Measurements from ENCODE around the gene KIAA1614.

Gene KIAA1614

DNA sequence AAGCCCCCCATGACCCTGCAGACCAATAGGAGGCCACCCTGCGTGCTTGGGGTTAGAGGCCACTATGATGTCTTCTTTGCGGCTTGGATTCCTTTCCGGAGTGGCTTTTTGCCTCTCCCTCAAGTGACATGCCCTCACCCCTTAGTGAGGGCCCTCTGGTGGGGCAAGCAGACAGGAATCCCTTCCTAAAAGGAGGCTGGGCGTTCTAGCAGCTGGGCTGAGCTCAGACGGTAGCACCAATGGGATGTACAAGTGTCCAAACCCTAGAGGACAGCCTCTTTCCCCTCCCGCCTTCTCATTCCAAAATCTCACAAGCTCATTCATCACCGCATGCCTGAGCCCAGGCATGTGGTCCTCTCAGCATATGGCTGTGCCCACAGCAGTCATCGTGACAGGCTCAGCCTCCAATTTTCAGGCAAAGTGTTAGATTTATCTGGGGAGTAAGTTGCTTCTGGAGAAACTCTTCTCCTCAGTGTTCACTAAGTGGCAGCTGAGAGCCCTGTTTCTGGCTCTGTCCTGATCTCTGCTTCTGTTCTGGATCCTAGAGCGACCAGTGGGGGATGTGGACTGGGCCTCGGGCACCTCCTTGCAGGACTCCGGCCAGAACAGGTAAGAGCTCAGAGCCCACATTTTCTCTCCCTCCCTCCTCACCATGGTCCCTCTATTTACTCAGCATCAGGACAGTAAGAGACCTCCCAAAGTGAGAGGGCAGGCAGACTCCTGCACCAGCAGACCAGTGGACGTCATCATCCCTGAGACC lies 4.8 kb downstream of the KIAA1614 start:
- DNase-seq (no peak), ATAC-seq (no peak)
- Mint-ChIP-seq H3K36me3 (ENCODE audit: low read depth) (no peaks in the 10 kb centered on the region), H3K4me3 (no peak overlapping the region), H3K4me1 (peaks cover 5% of the 10 kb centered on the region), H3K9me3 (no peaks in the 10 kb centered on the region), H3K27me3 (peaks cover 19% of the 10 kb centered on the region), H3K27ac (no peak overlapping the region)

DNA sequence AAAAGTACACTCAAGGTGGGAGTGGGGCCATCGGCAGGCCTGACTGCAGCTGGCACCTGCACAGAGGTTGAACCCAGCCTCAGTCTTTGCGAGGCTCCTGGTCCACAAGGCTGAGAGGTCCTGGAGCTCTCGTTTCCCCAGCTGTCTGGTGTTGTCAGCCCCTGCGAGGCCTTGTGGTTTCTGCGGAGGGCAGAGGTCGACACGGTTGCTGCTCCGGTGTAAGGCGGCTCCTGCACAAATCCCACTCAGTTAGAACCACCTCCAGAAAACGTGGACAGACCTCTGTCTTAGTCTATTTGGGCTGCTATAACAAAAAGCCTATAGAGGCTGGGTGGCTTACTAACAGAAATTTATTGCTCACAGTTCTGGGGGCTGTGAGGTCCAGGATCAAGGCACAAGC lies 5.8 kb downstream of the KIAA1614 start:
- no peak for ATAC-seq
- Mint-ChIP-seq H3K27ac (no peak overlapping the region), H3K4me3 (no peak overlapping the region), H3K9me3 (no peaks in the 10 kb centered on the region), H3K36me3 (ENCODE audit: low read depth) (no peaks in the 10 kb centered on the region), H3K27me3 (peaks cover 16% of the 10 kb centered on the region), H3K4me1 (peaks cover 2% of the 10 kb centered on the region)
- DNase-seq, result no peak

- DNase-seq, result no peak
- no peaks in the 10 kb centered on the region for H3K9me3 Mint-ChIP-seq
- H3K27me3 Mint-ChIP-seq, result peaks cover 9% of the 10 kb centered on the region
- no peak overlapping the region for H3K4me3 Mint-ChIP-seq
- no peaks in the 10 kb centered on the region for H3K4me1 Mint-ChIP-seq
- H3K36me3 Mint-ChIP-seq (ENCODE audit: low read depth), result no peaks in the 10 kb centered on the region
- H3K27ac Mint-ChIP-seq, result no peak overlapping the region
- no peak for ATAC-seq
Measured at GRCh38 chr1:180919183-180919700, 6.5 kb downstream of the KIAA1614 start.

DNA sequence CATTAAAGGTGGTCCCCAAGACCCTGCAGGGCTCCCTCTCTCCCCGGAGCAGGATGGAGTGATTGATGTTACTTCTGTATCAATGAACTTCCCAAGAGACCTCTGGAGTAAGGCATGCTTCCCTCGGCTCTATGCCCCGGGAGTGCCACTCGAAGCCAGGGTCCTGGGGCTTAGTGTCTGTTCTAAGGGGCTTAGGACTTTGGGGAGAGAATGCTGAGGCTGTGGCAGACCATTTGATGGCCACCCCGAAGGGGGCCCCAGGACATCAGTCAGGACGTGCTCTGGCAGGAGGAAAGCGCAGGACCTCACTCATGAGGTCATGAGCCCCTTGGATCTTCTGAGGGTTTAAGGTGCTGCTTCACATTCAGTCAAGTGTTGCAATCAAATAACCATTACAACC lies 7.5 kb downstream of the KIAA1614 start:
- no peaks in the 10 kb centered on the region for H3K4me1 Mint-ChIP-seq
- no peak for DNase-seq
- no peak overlapping the region for H3K27ac Mint-ChIP-seq
- no peaks in the 10 kb centered on the region for H3K36me3 Mint-ChIP-seq (ENCODE audit: low read depth)
- H3K27me3 Mint-ChIP-seq, result peaks cover 4% of the 10 kb centered on the region
- H3K4me3 Mint-ChIP-seq, result no peak overlapping the region
- H3K9me3 Mint-ChIP-seq, result no peaks in the 10 kb centered on the region
- no peak for ATAC-seq

DNA sequence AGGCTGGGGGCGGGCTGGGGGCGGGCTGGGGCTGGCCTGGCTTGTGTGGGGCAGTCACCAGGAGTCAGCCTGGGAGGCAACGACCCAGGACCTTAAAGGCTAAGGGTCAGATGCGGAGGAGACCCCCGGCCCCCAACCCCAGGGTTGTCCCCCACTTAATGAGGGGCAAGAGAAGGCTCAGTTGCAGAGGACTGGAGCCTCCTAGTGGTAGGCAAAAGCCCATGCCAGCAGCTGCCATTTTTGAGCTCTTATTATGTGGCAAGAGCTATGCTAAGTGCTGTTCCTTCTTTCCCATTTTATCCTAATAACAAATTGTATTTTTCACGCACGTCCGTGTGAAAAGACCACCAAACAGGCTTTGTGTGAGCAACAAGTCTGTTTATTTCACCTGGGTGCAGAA lies 8.0 kb downstream of the KIAA1614 start:
- H3K36me3 Mint-ChIP-seq (ENCODE audit: low read depth), result no peaks in the 10 kb centered on the region
- no peaks in the 10 kb centered on the region for H3K9me3 Mint-ChIP-seq
- H3K4me3 Mint-ChIP-seq, result no peak overlapping the region
- DNase-seq, result no peak
- H3K27ac Mint-ChIP-seq, result no peak overlapping the region
- no peak for ATAC-seq
- H3K27me3 Mint-ChIP-seq, result no peaks in the 10 kb centered on the region
- H3K4me1 Mint-ChIP-seq, result no peaks in the 10 kb centered on the region

- Mint-ChIP-seq H3K9me3 (no peaks in the 10 kb centered on the region), H3K4me1 (no peaks in the 10 kb centered on the region), H3K4me3 (no peak overlapping the region), H3K27me3 (no peaks in the 10 kb centered on the region), H3K36me3 (ENCODE audit: low read depth) (no peaks in the 10 kb centered on the region), H3K27ac (no peak overlapping the region)
- ATAC-seq (no peak), DNase-seq (no peak)
Measured at GRCh38 chr1:180921386-180921785, 8.7 kb downstream of the KIAA1614 start.

- no peaks in the 10 kb centered on the region for H3K9me3 Mint-ChIP-seq
- no peaks in the 10 kb centered on the region for H3K27me3 Mint-ChIP-seq
- no peak for DNase-seq
Measured at GRCh38 chr1:180921891-180922630, 9.4 kb downstream of the KIAA1614 start.

DNA sequence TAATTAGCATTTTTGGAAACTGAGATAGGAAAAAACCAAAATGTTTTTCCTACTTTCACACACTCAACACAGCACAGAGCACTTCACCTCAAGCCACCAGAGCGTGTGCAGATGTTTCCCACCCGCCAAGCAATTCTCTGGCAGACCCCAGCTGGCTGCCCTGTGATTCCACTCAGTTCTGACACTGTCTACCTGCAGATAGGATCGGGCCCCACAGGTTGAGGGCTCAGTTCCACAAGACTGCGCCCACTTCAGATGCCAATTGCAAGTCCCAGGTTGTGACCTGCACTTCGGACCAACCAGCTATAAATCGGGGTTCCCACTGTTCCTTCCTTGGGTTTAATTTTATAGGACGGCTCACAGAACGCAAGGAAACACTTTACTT lies 9.9 kb downstream of the KIAA1614 start:
- no peak for DNase-seq
- Mint-ChIP-seq H3K4me1 (no peaks in the 10 kb centered on the region), H3K36me3 (ENCODE audit: low read depth) (no peaks in the 10 kb centered on the region), H3K4me3 (no peak overlapping the region), H3K27me3 (no peaks in the 10 kb centered on the region), H3K27ac (no peak overlapping the region), H3K9me3 (no peaks in the 10 kb centered on the region)
- ATAC-seq, result no peak

More at GRCh38 chr1:180921891-180922630, 9.4 kb downstream of the KIAA1614 start:
- Mint-ChIP-seq H3K4me3 (no peak overlapping the region), H3K36me3 (ENCODE audit: low read depth) (no peaks in the 10 kb centered on the region), H3K27ac (no peak overlapping the region), H3K4me1 (no peaks in the 10 kb centered on the region)
- ATAC-seq, result no peak

DNA sequence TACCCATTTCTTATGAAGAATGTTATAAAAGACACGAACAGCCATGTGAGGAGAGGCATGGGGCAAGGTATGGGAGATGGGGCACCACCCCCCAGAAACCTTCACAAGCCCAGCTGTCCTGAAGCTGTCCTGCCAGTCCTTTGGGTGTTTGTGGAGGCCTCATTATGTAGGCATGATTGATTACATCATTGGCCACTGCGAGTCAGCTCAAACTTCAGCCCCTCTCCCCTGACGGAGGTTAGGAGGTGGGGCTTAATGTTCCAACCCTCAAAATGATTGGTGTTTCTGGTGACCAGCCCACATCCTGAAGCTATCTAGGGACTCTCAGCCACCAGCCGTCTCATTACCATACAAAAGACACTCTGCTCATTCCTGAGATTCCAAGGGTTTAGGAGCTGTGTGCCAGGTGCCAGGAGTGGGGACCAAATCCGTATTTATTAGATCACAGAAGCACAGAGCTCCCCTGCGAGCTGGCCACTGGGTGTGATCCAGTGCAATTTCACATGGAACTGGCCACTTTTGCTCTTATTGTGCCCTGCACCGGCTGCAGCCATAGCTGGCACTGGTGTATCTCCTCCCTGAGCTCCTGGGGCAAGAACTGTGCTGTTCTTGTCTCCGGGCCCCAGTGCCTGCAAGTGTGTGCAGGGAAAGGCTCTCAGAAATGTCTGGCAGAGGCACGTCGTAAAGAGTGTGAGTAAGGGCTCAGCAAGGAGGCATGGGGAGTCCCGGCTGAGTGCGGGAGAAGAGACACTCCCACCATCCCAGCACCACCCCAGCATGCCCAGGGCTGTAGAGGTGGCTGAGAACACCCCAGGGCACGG lies 10.5 kb downstream of the KIAA1614 start:
- Mint-ChIP-seq H3K4me1 (no peaks in the 10 kb centered on the region), H3K4me3 (no peak overlapping the region), H3K27me3 (no peaks in the 10 kb centered on the region), H3K27ac (no peak overlapping the region), H3K36me3 (ENCODE audit: low read depth) (no peaks in the 10 kb centered on the region), H3K9me3 (no peaks in the 10 kb centered on the region)
- no peak for DNase-seq
- no peak for ATAC-seq

DNA sequence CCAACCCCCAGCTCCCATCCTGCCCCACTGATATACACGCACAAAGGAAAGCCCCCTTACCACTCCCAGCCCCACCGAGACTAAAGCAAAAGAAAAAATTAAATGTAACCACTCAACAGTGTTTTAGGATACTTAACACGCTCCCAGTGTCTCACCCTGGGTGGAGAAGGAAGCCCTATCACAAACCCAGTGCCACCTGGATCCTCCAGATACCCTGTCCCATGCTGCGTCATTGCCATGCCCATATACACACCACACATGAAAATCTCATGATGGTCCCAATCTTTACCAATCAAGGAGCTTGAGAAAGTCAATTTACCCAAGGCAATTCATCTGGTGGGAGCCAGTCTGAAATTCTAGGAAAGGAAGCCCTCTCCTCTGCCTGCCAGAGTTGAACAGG lies 11.2 kb downstream of the KIAA1614 start:
- Mint-ChIP-seq H3K4me1 (no peaks in the 10 kb centered on the region), H3K36me3 (ENCODE audit: low read depth) (no peaks in the 10 kb centered on the region), H3K27me3 (no peaks in the 10 kb centered on the region), H3K27ac (no peak overlapping the region), H3K9me3 (no peaks in the 10 kb centered on the region), H3K4me3 (no peak overlapping the region)
- DNase-seq, result no peak
- ATAC-seq, result no peak

- Mint-ChIP-seq H3K4me1 (no peaks in the 10 kb centered on the region), H3K36me3 (ENCODE audit: low read depth) (no peaks in the 10 kb centered on the region)
- no peak for ATAC-seq
Measured at GRCh38 chr1:180924939-180925338, 12.2 kb downstream of the KIAA1614 start.

DNA sequence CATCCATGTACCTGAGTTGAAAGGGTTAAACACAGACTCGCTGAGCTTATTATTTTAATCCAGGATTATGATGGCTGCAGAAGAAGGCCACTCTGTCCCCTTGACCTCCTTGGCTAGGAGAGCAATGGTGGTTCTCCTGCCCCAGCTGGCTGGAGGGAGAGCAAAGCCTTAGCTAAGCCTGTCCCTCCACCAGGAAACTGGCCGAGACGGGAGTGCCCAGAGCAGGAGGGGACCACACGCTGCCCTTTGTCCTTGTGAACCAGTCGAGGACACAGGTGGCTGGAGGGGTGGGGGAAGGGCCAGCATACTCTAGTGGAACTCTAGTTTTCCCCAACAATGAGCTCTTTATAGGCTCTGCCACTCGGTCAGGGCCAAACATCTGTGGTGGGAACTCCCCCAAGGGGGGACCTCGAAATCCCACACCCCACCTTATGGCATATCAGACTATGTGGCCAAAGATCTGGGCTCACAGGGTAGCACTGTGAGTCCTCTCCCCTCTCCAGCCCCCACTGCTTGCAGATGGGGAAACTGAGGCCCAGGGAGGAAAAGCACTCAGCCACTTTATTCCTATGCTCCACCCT lies 12.9 kb downstream of the KIAA1614 start:
- Mint-ChIP-seq H3K27ac (no peak overlapping the region), H3K4me3 (no peak overlapping the region), H3K4me1 (no peaks in the 10 kb centered on the region), H3K9me3 (no peaks in the 10 kb centered on the region), H3K36me3 (ENCODE audit: low read depth) (no peaks in the 10 kb centered on the region), H3K27me3 (no peaks in the 10 kb centered on the region)
- DNase-seq, result no peak
- ATAC-seq, result no peak

More at GRCh38 chr1:180924939-180925338, 12.2 kb downstream of the KIAA1614 start:
- Mint-ChIP-seq H3K27me3 (no peaks in the 10 kb centered on the region), H3K4me3 (no peak overlapping the region), H3K27ac (no peak overlapping the region), H3K9me3 (no peaks in the 10 kb centered on the region)
- DNase-seq, result no peak

DNA sequence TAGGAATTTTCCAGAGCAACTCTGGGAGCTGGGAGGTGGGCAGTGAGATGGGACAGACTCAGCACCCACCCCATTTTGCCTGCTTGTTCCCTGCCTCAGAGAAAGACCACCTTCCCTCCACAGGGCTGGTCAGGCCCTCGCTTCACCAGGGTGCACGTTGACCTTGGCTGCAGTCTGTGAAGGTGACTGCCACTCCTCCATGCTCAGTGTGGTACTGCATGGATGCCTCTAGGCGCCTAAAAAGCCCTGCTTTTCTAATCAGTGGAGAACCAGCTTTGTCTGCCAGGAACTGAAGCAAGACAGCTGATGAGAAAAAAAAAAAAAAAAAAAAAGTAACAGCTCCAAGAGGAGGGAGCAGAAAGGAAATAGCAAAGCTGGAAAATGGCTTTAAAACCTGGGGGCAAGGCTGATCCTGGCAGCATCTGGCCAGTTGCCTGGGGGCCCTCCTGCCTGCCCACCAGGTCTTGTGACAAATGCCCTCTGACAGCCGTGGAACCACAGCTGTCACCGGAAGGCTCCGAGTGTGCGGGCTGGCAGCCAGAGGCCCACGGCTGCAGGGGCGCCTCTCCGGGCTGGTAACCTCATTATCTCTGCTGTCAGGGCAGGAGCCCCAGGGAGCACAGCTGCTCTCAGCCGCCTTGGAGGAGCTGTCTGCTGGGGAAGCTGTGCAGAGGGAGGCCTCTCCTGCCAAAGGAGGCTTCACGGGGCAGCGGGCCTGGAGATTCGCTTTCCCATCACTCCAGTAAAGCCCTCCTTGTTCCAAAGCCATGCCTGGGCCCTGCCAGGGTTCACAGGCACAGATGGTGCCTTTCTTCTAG lies 13.7 kb downstream of the KIAA1614 start:
- H3K9me3 Mint-ChIP-seq, result no peaks in the 10 kb centered on the region
- DNase-seq, result no peak
- no peaks in the 10 kb centered on the region for H3K27me3 Mint-ChIP-seq
- no peak overlapping the region for H3K27ac Mint-ChIP-seq
- no peaks in the 10 kb centered on the region for H3K36me3 Mint-ChIP-seq (ENCODE audit: low read depth)
- ATAC-seq, result no peak
- no peak overlapping the region for H3K4me3 Mint-ChIP-seq
- no peaks in the 10 kb centered on the region for H3K4me1 Mint-ChIP-seq

DNA sequence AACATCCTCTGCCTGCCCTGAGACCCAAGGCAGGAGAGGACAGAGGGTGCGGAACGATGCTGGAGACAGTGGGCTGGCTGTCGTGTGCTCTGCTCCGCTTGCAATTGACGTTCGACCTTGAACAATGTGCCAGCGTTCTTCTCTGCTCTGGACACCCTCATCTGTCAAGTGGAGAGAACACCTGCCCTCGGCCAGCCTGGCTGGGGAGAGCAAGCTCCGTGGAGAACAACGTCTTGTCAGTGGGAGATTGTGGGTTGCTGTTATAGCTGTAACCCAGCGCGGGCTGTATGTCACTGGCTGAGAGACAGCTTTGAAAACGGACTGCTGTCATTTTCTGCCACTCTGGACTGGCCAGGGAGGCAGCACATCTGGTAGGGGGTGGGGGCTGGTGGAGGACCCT lies 14.7 kb downstream of the KIAA1614 start:
- no peaks in the 10 kb centered on the region for H3K36me3 Mint-ChIP-seq (ENCODE audit: low read depth)
- H3K4me1 Mint-ChIP-seq, result no peaks in the 10 kb centered on the region
- DNase-seq (no peak), ATAC-seq (no peak)
- H3K27ac Mint-ChIP-seq, result no peak overlapping the region
- no peak overlapping the region for H3K4me3 Mint-ChIP-seq
- H3K27me3 Mint-ChIP-seq, result no peaks in the 10 kb centered on the region
- no peaks in the 10 kb centered on the region for H3K9me3 Mint-ChIP-seq
